ENCODE measurements around the gene SS18L1. TPM values are rescaled to one million over a fixed set of nuclear protein-coding genes. Genes with fewer than 3 reads are reported as not detected.

The SS18L1 gene
- total RNA-seq, 1 experiment from 2014 or later, result 34.1 TPM

GRCh38 chr20:62163485-62163865 is 19.9 kb downstream of the SS18L1 start:
- CTCF ChIA-PET, result no interaction called here
- DNase-seq (ENCODE audit: low spot score), result no peak
- H3K9me3 Mint-ChIP-seq, result no peaks in the 10 kb centered on the region
- no peak overlapping the region for H3K27ac Mint-ChIP-seq
- POLR2A ChIA-PET, result no interaction called here
- H3K27me3 Mint-ChIP-seq (ENCODE audit: low read depth), result no peaks in the 10 kb centered on the region
- H3K36me3 Mint-ChIP-seq, result peaks cover 33% of the 10 kb centered on the region
- no peaks in the 10 kb centered on the region for H3K4me1 Mint-ChIP-seq
- TF ChIP-seq SOX15 (CRISPR knock-in tag; IDR thresholded peaks at IDR 0.05) (no peak), ZMAT4 (CRISPR knock-in tag; IDR thresholded peaks at IDR 0.05) (no peak), E2F1 (CRISPR knock-in tag; IDR thresholded peaks at IDR 0.05) (no peak), CTCF (IDR thresholded peaks at IDR 0.05) (no peak), TEAD4 (CRISPR knock-in tag; IDR thresholded peaks at IDR 0.05) (no peak), RELA (CRISPR knock-in tag; IDR thresholded peaks at IDR 0.05; ENCODE audit: borderline replicate concordance) (no peak), OVOL2 (CRISPR knock-in tag; IDR thresholded peaks at IDR 0.05; ENCODE audit: borderline replicate concordance) (no peak), FOXP4 (CRISPR knock-in tag; IDR thresholded peaks at IDR 0.05) (no peak), ZNF263 (CRISPR knock-in tag; IDR thresholded peaks at IDR 0.05; ENCODE audit: low read depth) (no peak)
- no peak overlapping the region for H3K4me3 Mint-ChIP-seq
- ATAC-seq, result no peak

- ATAC-seq, result no peak
- TF ChIP-seq IRF1 (CRISPR knock-in tag; IDR thresholded peaks at IDR 0.05) (no peak), NFE2L1 (CRISPR knock-in tag; IDR thresholded peaks at IDR 0.05) (no peak), ZMAT4 (CRISPR knock-in tag; IDR thresholded peaks at IDR 0.05) (no peak), ZNF425 (CRISPR knock-in tag; conservative IDR thresholded peaks at IDR 0.05) (no peak), AFF4 (CRISPR knock-in tag; IDR thresholded peaks at IDR 0.05; ENCODE audit: borderline replicate concordance) (no peak), ZNF671 (CRISPR knock-in tag; IDR thresholded peaks at IDR 0.05) (no peak), JUN (CRISPR knock-in tag; IDR thresholded peaks at IDR 0.05) (no peak), ZNF138 (CRISPR knock-in tag; conservative IDR thresholded peaks at IDR 0.05) (no peak), CREM (CRISPR knock-in tag; IDR thresholded peaks at IDR 0.05) (no peak), ZNF512 (CRISPR knock-in tag; IDR thresholded peaks at IDR 0.05; ENCODE audit: borderline replicate concordance) (no peak), MYBL2 (CRISPR knock-in tag; IDR thresholded peaks at IDR 0.05) (no peak)
These were observed 20.6 kb downstream of the SS18L1 start for GRCh38 chr20:62163986-62164762.

More at GRCh38 chr20:62163986-62164762, 20.6 kb downstream of the SS18L1 start:
- Mint-ChIP-seq H3K27ac (no peak overlapping the region), H3K4me3 (no peak overlapping the region), H3K4me1 (no peaks in the 10 kb centered on the region), H3K27me3 (ENCODE audit: low read depth) (no peaks in the 10 kb centered on the region), H3K36me3 (peaks cover 35% of the 10 kb centered on the region), H3K9me3 (no peaks in the 10 kb centered on the region)
- no peak for DNase-seq (ENCODE audit: low spot score)
- POLR2A ChIA-PET, result no interaction called here
- CTCF ChIA-PET, result interaction anchor here (1.1 kb wide), 1 partner anchor 8 kb away, joined by 3 read pairs; no protein-coding TSS in a partner anchor

All from WTC11 (cell line).